K562 (cell line): Measurements from ENCODE around the gene MLLT1. TPM values are rescaled to one million over a fixed set of nuclear protein-coding genes. Genes with fewer than 3 reads are reported as not detected.

Source experiments
- ATAC-seq: fragments of 200-7000 bp; cut with Tn5 transposase; 3 replicates; pipeline ENCODE4 v1.9.1; 2020; ENCODE audit warnings: moderate library complexity
- BruUV-seq: library from RNA; stranded (reverse); fragments of 400-500 nt; replicated peaks from 2 replicates; lab custom pipeline; 2021; lab: Mats Ljungman, UMichigan
- CTCF ChIA-PET: fragments of 300-600 bp; formaldehyde crosslinking; extraction: SDS; loops from one replicate; lab custom pipeline; 2021; ENCODE audit warnings: low intra/inter-chr PET ratio; lab: Yijun Ruan, JAX
- POLR2A ChIA-PET: fragments of 300-600, 350-650 bp; sonication (Branson Sonifier 250); formaldehyde crosslinking; extraction: SDS; loops from one replicate; lab custom pipeline; 2021; ENCODE audit warnings: antibody characterized with exemption, inconsistent platforms; lab: Yijun Ruan, JAX
- DNase-seq, 4 experiments: peaks; one replicate each; pipeline versions ENCODE4 v3.0.0 to v3.0.0-alpha.2; 2011 to 2018; ENCODE audit warnings: low spot score in 3 of 4, mixed read lengths in 3 of 4; ENCODE audit errors: extremely low read depth in 1 of 4
- FAIRE-seq: peaks from 2 replicates; lab custom pipeline; 2011; peaks lifted over from hg19 to GRCh38; lab: Jason Lieb, UNC
- H2AFZ ChIP-seq: 2 replicates; pipeline ENCODE4 v1.6.0; 2011; ENCODE audit warnings: low read depth, low read length, control low read depth, inconsistent platforms
- H3K27ac ChIP-seq: fragments of 200-600 bp; 3 replicates; pipeline ENCODE4 v1.8.0; 2011; ENCODE audit warnings: low read depth, mild to moderate bottlenecking, control low read depth, inconsistent platforms, low read length, moderate library complexity, mixed read lengths; ENCODE audit errors: extremely low read depth
- H3K27me3 ChIP-seq, 2 experiments: fragments of 300-600 bp in 1 of 2; 2 replicates in 1 of 2; 3 replicates in 1 of 2; pipeline versions ENCODE4 v1.6.0 to v1.8.0; 2011; ENCODE audit warnings: inconsistent platforms in 2 of 2, low read length in 2 of 2, mild to moderate bottlenecking in 1 of 2, mixed read lengths in 1 of 2, moderate library complexity in 1 of 2; ENCODE audit not compliant: control insufficient read depth in 2 of 2, insufficient read depth in 2 of 2
- H3K36me3 ChIP-seq: fragments of 300-600 bp; 3 replicates; pipeline ENCODE4 v1.8.0; 2011; ENCODE audit warnings: mild to moderate bottlenecking, low read length, inconsistent platforms; ENCODE audit not compliant: control insufficient read depth, insufficient read depth
- H3K4me1 ChIP-seq, 2 experiments: fragments of 200-600 bp in 1 of 2; replicated peaks in 1 of 2; 2 replicates in 1 of 2; 3 replicates in 1 of 2; pipeline versions ENCODE4 v1.5.1 to v1.8.0; 2011; ENCODE audit warnings: inconsistent platforms in 2 of 2, low read length in 2 of 2, mild to moderate bottlenecking in 1 of 2, mixed read lengths in 1 of 2, moderate library complexity in 1 of 2; ENCODE audit not compliant: control insufficient read depth in 2 of 2, insufficient read depth in 2 of 2
- H3K4me2 ChIP-seq: 2 replicates; pipeline ENCODE4 v1.6.1; 2011; ENCODE audit warnings: low read length, control low read depth, inconsistent platforms, mixed read lengths; ENCODE audit not compliant: insufficient read depth
- H3K4me3 ChIP-seq: fragments of 200-600 bp; sonication (generic), shearing (Covaris generic); 2 replicates; pipeline ENCODE4 v1.5.1; 2016; ENCODE audit warnings: control low read depth, inconsistent platforms
- H3K79me2 ChIP-seq: fragments of 200-600 bp; 3 replicates; pipeline ENCODE4 v1.8.0; 2011; ENCODE audit warnings: low read length, inconsistent platforms; ENCODE audit not compliant: control insufficient read depth, insufficient read depth
- H3K9ac ChIP-seq, 2 experiments: 2 replicates each; pipeline versions ENCODE4 v1.6.0 to v1.6.1; 2011; ENCODE audit warnings: low read depth in 2 of 2, low read length in 2 of 2, control low read depth in 1 of 2, inconsistent platforms in 1 of 2, mild to moderate bottlenecking in 1 of 2, mixed read lengths in 1 of 2; ENCODE audit not compliant: insufficient read depth in 1 of 2
- H3K9me1 ChIP-seq: one replicate; pipeline ENCODE4 v1.6.0; 2011; ENCODE audit warnings: inconsistent platforms, mild to moderate bottlenecking, low read length, moderate library complexity; ENCODE audit not compliant: control insufficient read depth, insufficient read depth
- H3K9me3 ChIP-seq: replicated peaks from 2 replicates; pipeline ENCODE4 v1.5.1; 2011; ENCODE audit warnings: low read depth, low read length, inconsistent platforms; ENCODE audit not compliant: control insufficient read depth, insufficient read depth
- H4K20me1 ChIP-seq: replicated peaks from 2 replicates; pipeline ENCODE4 v1.6.1; 2011; ENCODE audit warnings: low read length, inconsistent platforms, mixed read lengths; ENCODE audit not compliant: control insufficient read depth, insufficient read depth
- MAFK ChIP-seq: IDR thresholded peaks from 2 replicates; pipeline ENCODE4 v1.6.1; 2011; ENCODE audit warnings: low read length, improper control_type of control experiment
- MCM2 ChIP-seq: fragments of 450-650 bp; IDR thresholded peaks from 2 replicates; pipeline ENCODE4 v1.6.1; 2017; ENCODE audit warnings: low read depth, mild to moderate bottlenecking
- MXI1 ChIP-seq: IDR thresholded peaks from 2 replicates; pipeline ENCODE4 v1.6.1; 2011; ENCODE audit warnings: low read depth, mild to moderate bottlenecking, improper control_type of control experiment, low read length
- PHTF2 ChIP-seq: fragments of 250-450 bp; sonication (Bioruptor Pico); IDR thresholded peaks from 2 replicates; pipeline ENCODE4 v1.5.0; 2021; ENCODE audit warnings: mild to moderate bottlenecking
- POLR2G ChIP-seq: fragments of 200-400 bp; formaldehyde crosslinking; IDR thresholded peaks from 2 replicates; pipeline ENCODE4 v1.6.1; 2017; ENCODE audit warnings: low read depth, mild to moderate bottlenecking, antibody characterized with exemption, low read length, moderate library complexity
- STAT5B ChIP-seq: fragments of 250-450 bp; sonication (Bioruptor Pico); IDR thresholded peaks from 2 replicates; pipeline ENCODE4 v1.8.0; 2021; ENCODE audit warnings: mild to moderate bottlenecking, inconsistent platforms
- WGBS: fragments of 100-300 bp; shearing (Covaris generic); methylation state at CpG from one replicate; pipeline ENCODE4 v1.1.6; 2016; ENCODE audit warnings: low coverage, mixed read lengths; ENCODE audit not compliant: insufficient coverage; ENCODE audit errors: missing lambda C conversion rate; 5-methylcytosine and 5-hydroxymethylcytosine counted together
- in situ Hi-C: fragments of 300-500 bp; cut with MboI; formaldehyde crosslinking; loops from 4 replicates; pipeline ENCODE4 v1.15.0; 2018; ENCODE audit warnings: inconsistent platforms, mixed read lengths
- intact Hi-C: fragments of 100-400 bp; cut with micrococcal nuclease; formaldehyde crosslinking; loops from 2 replicates; pipeline ENCODE4 v1.14.2; 2022
- polyA plus RNA-seq, 8 experiments: library from polyadenylated mRNA; depleted of rRNA in 4 of 8; stranded (reverse) in 5 of 8; unstranded in 3 of 8; fragments of >200 nt; fragmentation: Nextera tagmentation in 2 of 8; fragmentation: Illumina TruSeq in 1 of 8; extraction: Ambion mirVana in 2 of 8; extraction: Trizol in 1 of 8; gene quantifications; 2 replicates each; pipeline versions ENCODE4 v1.2.1 to v1.2.3, GENCODE V29; 2011 to 2014; ENCODE audit warnings: inconsistent platforms in 1 of 8, missing spikeins in 1 of 8
- total RNA-seq, 7 experiments: library from RNA; depleted of rRNA in 6 of 7; stranded (reverse); fragments of >200 nt in 6 of 7; fragmentation: Illumina TruSeq in 2 of 7; extraction: Trizol in 2 of 7; gene quantifications; 2 replicates each; pipeline versions ENCODE4 v1.2.1 to v1.2.3, GENCODE V29; 2011 to 2021; ENCODE audit warnings: low replicate concordance in 1 of 7
- TF ChIP-seq, protein P1 (sequence below): fragments of 250-450 bp; sonication (Bioruptor Pico); IDR thresholded peaks from 2 replicates; pipeline ENCODE4 v1.8.0; 2022; ENCODE audit warnings: moderate library complexity, mild to moderate bottlenecking, inconsistent platforms
- TF ChIP-seq, protein P2 (sequence below): IDR thresholded peaks from 3 replicates; pipeline ENCODE4 v1.6.1; 2011; ENCODE audit warnings: borderline replicate concordance, mild to moderate bottlenecking; ENCODE audit not compliant: insufficient read length, insufficient read depth
- TF ChIP-seq, protein P3 (sequence below): fragments of 450-650 bp; IDR thresholded peaks from 2 replicates; pipeline ENCODE4 v1.6.1; 2016; ENCODE audit warnings: mild to moderate bottlenecking
- TF ChIP-seq, protein P4 (sequence below): sonication (generic); formaldehyde crosslinking; IDR thresholded peaks from 2 replicates; pipeline ENCODE4 v1.8.1; 2023; ENCODE audit warnings: mild to moderate bottlenecking, missing genetic modification reagents

The MLLT1 gene
- total and polyA plus RNA-seq, 9 of the 15 experiments (the other 6 are each of a cell fraction or from before 2014, with no cell fraction given) = 0.23 to 63.5 (median 15.4) TPM

DNA sequence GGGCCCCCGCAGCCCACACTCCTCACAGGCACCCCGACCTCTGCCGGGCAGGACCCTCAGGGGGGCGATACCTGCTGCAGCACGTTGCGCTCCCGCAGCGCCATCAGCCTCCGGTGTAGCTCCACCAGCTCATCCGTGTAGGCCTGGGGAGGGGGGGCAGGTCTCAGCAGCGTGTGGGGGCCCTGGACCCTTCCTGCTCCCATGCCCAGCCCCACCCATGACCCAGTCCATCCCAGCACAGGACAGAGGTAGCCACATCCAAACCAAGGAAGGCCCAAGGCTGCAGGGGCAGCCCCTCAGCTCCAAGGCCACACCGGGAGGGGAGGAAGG lies 66.5 kb downstream of the MLLT1 start (continued):
- TF ChIP-seq, protein P1, sequence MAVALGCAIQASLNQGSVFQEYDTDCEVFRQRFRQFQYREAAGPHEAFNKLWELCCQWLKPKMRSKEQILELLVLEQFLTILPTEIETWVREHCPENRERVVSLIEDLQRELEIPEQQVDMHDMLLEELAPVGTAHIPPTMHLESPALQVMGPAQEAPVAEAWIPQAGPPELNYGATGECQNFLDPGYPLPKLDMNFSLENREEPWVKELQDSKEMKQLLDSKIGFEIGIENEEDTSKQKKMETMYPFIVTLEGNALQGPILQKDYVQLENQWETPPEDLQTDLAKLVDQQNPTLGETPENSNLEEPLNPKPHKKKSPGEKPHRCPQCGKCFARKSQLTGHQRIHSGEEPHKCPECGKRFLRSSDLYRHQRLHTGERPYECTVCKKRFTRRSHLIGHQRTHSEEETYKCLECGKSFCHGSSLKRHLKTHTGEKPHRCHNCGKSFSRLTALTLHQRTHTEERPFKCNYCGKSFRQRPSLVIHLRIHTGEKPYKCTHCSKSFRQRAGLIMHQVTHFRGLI = no peak

DNA sequence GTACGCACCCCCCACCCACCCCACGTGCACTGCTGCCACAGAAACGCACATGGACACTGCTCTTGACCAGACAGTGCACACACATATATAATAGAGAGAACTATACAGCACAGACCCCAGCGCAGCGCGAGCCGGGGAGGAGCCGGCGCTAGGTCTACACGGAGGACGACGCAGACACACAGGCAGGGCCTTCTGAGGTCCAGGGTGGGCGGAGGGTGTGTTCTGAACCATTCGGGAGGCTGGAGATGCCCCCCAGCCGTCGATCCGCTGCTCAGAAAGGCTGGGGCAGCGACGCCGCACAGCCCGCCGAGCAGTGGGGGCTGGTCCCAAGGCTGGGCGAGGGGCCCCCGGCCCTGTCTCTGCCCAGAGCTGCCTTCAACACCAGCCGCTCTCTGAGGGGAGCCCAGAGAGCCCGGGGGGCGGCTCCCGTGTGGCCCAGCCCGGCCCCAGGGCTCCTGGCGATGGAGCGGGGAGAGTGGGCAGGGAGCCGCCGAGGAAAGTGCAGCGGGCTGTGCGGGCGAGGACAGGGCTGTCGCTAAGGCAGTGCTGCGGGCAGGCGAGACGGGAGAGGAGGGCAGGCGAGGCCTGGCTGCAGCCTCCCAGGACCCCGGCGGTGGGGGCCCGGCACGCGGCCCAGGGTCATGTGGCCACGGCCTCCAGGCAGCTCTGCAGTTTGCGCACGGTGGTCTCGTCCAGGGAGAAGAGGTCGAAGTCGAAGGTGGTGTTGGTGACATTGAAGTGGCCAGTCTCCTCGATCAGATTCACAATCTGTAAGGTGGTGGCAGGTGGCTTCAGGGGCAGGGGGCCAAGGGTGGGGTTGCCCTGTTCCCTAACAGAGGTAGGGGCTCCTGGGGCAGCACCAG lies 67.1 kb downstream of the MLLT1 start:
- ATAC-seq (no peak), FAIRE-seq (no peak)
- in situ Hi-C loops = no loop called here
- Histone ChIP-seq H3K4me3 (no peak overlapping the region), H3K9ac (no peak overlapping the region), H3K9me1 (no peaks in the 10 kb centered on the region), H3K4me1 (peaks cover 9 to 46% of the 10 kb centered on the region in 2 experiments; a peak in 4 of 5 replicates), H3K79me2 (no peaks in the 10 kb centered on the region), H2AFZ (no peak overlapping the region), H3K27ac (no peak overlapping the region), H3K4me2 (no peak overlapping the region)
- POLR2A ChIA-PET = interaction anchor here (0.5 kb wide), 1 partner anchor 59 kb away, joined by 3 read pairs; no protein-coding TSS in a partner anchor
- BruUV-seq = no TSS peak
- TF ChIP-seq POLR2G = 0 out of 2 replicates have a peak, but pooled peaks have one; percentile 18
- no peak for TF ChIP-seq MAFK
- no peak for TF ChIP-seq MXI1
- TF ChIP-seq PHTF2 (CRISPR knock-in tag) = no peak
- no peak for TF ChIP-seq MCM2
- TF ChIP-seq, protein P2, sequence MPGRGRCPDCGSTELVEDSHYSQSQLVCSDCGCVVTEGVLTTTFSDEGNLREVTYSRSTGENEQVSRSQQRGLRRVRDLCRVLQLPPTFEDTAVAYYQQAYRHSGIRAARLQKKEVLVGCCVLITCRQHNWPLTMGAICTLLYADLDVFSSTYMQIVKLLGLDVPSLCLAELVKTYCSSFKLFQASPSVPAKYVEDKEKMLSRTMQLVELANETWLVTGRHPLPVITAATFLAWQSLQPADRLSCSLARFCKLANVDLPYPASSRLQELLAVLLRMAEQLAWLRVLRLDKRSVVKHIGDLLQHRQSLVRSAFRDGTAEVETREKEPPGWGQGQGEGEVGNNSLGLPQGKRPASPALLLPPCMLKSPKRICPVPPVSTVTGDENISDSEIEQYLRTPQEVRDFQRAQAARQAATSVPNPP = no peak
- no peak for TF ChIP-seq STAT5B (CRISPR knock-in tag)
- TF ChIP-seq, protein P3, sequence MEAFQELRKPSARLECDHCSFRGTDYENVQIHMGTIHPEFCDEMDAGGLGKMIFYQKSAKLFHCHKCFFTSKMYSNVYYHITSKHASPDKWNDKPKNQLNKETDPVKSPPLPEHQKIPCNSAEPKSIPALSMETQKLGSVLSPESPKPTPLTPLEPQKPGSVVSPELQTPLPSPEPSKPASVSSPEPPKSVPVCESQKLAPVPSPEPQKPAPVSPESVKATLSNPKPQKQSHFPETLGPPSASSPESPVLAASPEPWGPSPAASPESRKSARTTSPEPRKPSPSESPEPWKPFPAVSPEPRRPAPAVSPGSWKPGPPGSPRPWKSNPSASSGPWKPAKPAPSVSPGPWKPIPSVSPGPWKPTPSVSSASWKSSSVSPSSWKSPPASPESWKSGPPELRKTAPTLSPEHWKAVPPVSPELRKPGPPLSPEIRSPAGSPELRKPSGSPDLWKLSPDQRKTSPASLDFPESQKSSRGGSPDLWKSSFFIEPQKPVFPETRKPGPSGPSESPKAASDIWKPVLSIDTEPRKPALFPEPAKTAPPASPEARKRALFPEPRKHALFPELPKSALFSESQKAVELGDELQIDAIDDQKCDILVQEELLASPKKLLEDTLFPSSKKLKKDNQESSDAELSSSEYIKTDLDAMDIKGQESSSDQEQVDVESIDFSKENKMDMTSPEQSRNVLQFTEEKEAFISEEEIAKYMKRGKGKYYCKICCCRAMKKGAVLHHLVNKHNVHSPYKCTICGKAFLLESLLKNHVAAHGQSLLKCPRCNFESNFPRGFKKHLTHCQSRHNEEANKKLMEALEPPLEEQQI = no peak
- TF ChIP-seq, protein P4, sequence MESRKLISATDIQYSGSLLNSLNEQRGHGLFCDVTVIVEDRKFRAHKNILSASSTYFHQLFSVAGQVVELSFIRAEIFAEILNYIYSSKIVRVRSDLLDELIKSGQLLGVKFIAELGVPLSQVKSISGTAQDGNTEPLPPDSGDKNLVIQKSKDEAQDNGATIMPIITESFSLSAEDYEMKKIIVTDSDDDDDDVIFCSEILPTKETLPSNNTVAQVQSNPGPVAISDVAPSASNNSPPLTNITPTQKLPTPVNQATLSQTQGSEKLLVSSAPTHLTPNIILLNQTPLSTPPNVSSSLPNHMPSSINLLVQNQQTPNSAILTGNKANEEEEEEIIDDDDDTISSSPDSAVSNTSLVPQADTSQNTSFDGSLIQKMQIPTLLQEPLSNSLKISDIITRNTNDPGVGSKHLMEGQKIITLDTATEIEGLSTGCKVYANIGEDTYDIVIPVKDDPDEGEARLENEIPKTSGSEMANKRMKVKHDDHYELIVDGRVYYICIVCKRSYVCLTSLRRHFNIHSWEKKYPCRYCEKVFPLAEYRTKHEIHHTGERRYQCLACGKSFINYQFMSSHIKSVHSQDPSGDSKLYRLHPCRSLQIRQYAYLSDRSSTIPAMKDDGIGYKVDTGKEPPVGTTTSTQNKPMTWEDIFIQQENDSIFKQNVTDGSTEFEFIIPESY (CRISPR knock-in tag) = 0 out of 2 replicates have a peak, but pooled peaks have one; percentile 33
- TF ChIP-seq, all 486 proteins: peak for 2
- peaks cover 42% of the 10 kb centered on the region; the same call in 1 of the 3 replicates for H3K36me3 ChIP-seq
- H3K27me3 ChIP-seq = no peaks in the 10 kb centered on the region
- H4K20me1 ChIP-seq = 0 out of 2 replicates have a peak, but pooled peaks cover 7% of the 10 kb centered on the region
- CTCF ChIA-PET = no interaction called here
- WGBS = 96% methylated on average over 31 of the region's 53 CpGs
- DNase-seq = no peak
- intact Hi-C loops = no loop called here
- H3K9me3 ChIP-seq = no peaks in the 10 kb centered on the region
